DOHH2 (cell line): Measurements from ENCODE around the gene DCX.

Experiments
- H3F3A ChIP-seq: fragments of 200-600 bp; sonication (generic), shearing (Covaris generic); 2 replicates; pipeline ENCODE4 v1.6.0; 2016; ENCODE audit warnings: antibody characterized with exemption, mild to moderate bottlenecking; ENCODE audit not compliant: control insufficient read depth, insufficient read depth
- H3K27ac ChIP-seq: fragments of 200-600 bp; sonication (generic); 2 replicates; pipeline ENCODE4 v1.5.1; 2014; ENCODE audit warnings: low read depth, mild to moderate bottlenecking, low read length, moderate library complexity
- H3K27me3 ChIP-seq: fragments of 200-600 bp; sonication (generic); 2 replicates; pipeline ENCODE4 v1.6.1; 2014; ENCODE audit warnings: mild to moderate bottlenecking, low read length, mixed read lengths; ENCODE audit not compliant: control insufficient read depth
- H3K36me3 ChIP-seq: fragments of 200-600 bp; sonication (generic); 2 replicates; pipeline ENCODE4 v1.6.1; 2014; ENCODE audit warnings: mild to moderate bottlenecking, low read length, moderate library complexity, mixed read lengths; ENCODE audit not compliant: control insufficient read depth
- H3K4me1 ChIP-seq: fragments of 200-600 bp; sonication (generic); 2 replicates; pipeline ENCODE4 v1.6.1; 2014; ENCODE audit warnings: mild to moderate bottlenecking, low read length, mixed read lengths; ENCODE audit not compliant: control insufficient read depth
- H3K4me2 ChIP-seq: fragments of 200-600 bp; sonication (generic); 2 replicates; pipeline ENCODE4 v1.6.0; 2014; ENCODE audit warnings: mild to moderate bottlenecking, low read length, moderate library complexity
- H3K4me3 ChIP-seq: fragments of 200-600 bp; sonication (generic); 2 replicates; pipeline ENCODE4 v1.5.1; 2014; ENCODE audit warnings: mild to moderate bottlenecking, low read length, mixed read lengths
- H3K79me2 ChIP-seq: fragments of 200-600 bp; sonication (generic); 2 replicates; pipeline ENCODE4 v1.6.1; 2014; ENCODE audit warnings: mild to moderate bottlenecking, low read length, mixed read lengths; ENCODE audit not compliant: control insufficient read depth
- H3K9me2 ChIP-seq: fragments of 200-600 bp; sonication (generic); replicated peaks from 2 replicates; pipeline ENCODE4 v1.6.1; 2014; ENCODE audit warnings: mild to moderate bottlenecking, low read length, mixed read lengths; ENCODE audit not compliant: control insufficient read depth
- H3K9me3 ChIP-seq: fragments of 200-600 bp; sonication (generic); 2 replicates; pipeline ENCODE4 v1.6.1; 2014; ENCODE audit warnings: antibody characterized with exemption, low read length, mixed read lengths; ENCODE audit not compliant: control insufficient read depth, insufficient read depth
- H4K20me1 ChIP-seq: fragments of 200-600 bp; sonication (generic); 2 replicates; pipeline ENCODE4 v1.6.0; 2014; ENCODE audit warnings: low read depth, mild to moderate bottlenecking, antibody characterized with exemption, low read length, moderate library complexity; ENCODE audit not compliant: control insufficient read depth, insufficient read depth
- CTCF ChIP-seq: fragments of 200-600 bp; sonication (generic); IDR thresholded peaks from one replicate; pipeline ENCODE4 v1.5.1; 2014; ENCODE audit warnings: antibody characterized with exemption, mild to moderate bottlenecking, low read depth, low read length; ENCODE audit not compliant: poor library complexity, severe bottlenecking
- EZH2phosphoT487 ChIP-seq: fragments of 200-600 bp; sonication (generic); IDR thresholded peaks from 2 replicates; pipeline ENCODE4 v1.6.1; 2017; ENCODE audit warnings: borderline replicate concordance, mild to moderate bottlenecking, antibody characterized with exemption, low read length, moderate library complexity, mixed read lengths

DCX gene

GRCh38 chrX:111354496-111354895 is 57.5 kb downstream of the DCX start:
- no peaks in the 10 kb centered on the region for H3K4me1 ChIP-seq
- H3K9me3 ChIP-seq, result no peaks in the 10 kb centered on the region
- no peak overlapping the region for H3K4me3 ChIP-seq
- H3K27ac ChIP-seq, result no peak overlapping the region
- no peaks in the 10 kb centered on the region for H3K79me2 ChIP-seq
- no peaks in the 10 kb centered on the region for H4K20me1 ChIP-seq
- H3K27me3 ChIP-seq, result no peaks in the 10 kb centered on the region
- H3K36me3 ChIP-seq, result no peaks in the 10 kb centered on the region
- H3F3A ChIP-seq, result no peaks in the 10 kb centered on the region
- H3K9me2 ChIP-seq, result no peaks in the 10 kb centered on the region
- TF ChIP-seq CTCF (no peak), EZH2phosphoT487 (no peak)
- no peak overlapping the region for H3K4me2 ChIP-seq

- Histone ChIP-seq H3K4me3 (no peak overlapping the region), H3K9me2 (no peaks in the 10 kb centered on the region), H3K4me2 (no peak overlapping the region), H3K9me3 (no peaks in the 10 kb centered on the region), H3K27me3 (no peaks in the 10 kb centered on the region), H3K27ac (no peak overlapping the region), H3F3A (no peaks in the 10 kb centered on the region), H4K20me1 (no peaks in the 10 kb centered on the region), H3K4me1 (no peaks in the 10 kb centered on the region), H3K36me3 (no peaks in the 10 kb centered on the region), H3K79me2 (no peaks in the 10 kb centered on the region)
- TF ChIP-seq CTCF (no peak), EZH2phosphoT487 (no peak)
Observed at GRCh38 chrX:111353793-111354192, 58.2 kb downstream of the DCX start.

GRCh38 chrX:111352424-111352823 is 59.6 kb downstream of the DCX start:
- H3K27ac ChIP-seq, result no peak overlapping the region
- no peaks in the 10 kb centered on the region for H3K79me2 ChIP-seq
- no peaks in the 10 kb centered on the region for H3K27me3 ChIP-seq
- H3F3A ChIP-seq, result no peaks in the 10 kb centered on the region
- no peaks in the 10 kb centered on the region for H3K36me3 ChIP-seq
- no peak overlapping the region for H3K4me2 ChIP-seq
- no peak for TF ChIP-seq EZH2phosphoT487
- no peak for TF ChIP-seq CTCF
- no peaks in the 10 kb centered on the region for H4K20me1 ChIP-seq
- no peaks in the 10 kb centered on the region for H3K9me2 ChIP-seq
- H3K4me3 ChIP-seq, result no peak overlapping the region
- H3K9me3 ChIP-seq, result no peaks in the 10 kb centered on the region
- no peaks in the 10 kb centered on the region for H3K4me1 ChIP-seq

GRCh38 chrX:111349934-111350333 is 62.1 kb downstream of the DCX start:
- TF ChIP-seq EZH2phosphoT487 (no peak), CTCF (no peak)
- Histone ChIP-seq H3K4me1 (no peaks in the 10 kb centered on the region), H3K9me2 (no peaks in the 10 kb centered on the region), H3K27me3 (no peaks in the 10 kb centered on the region), H4K20me1 (no peaks in the 10 kb centered on the region), H3K4me3 (no peak overlapping the region), H3K36me3 (no peaks in the 10 kb centered on the region), H3K9me3 (no peaks in the 10 kb centered on the region), H3K27ac (no peak overlapping the region), H3K79me2 (no peaks in the 10 kb centered on the region), H3F3A (no peaks in the 10 kb centered on the region), H3K4me2 (no peak overlapping the region)
